Cardiac septum (tissue), 1 donor: ENCODE data around the gene EHMT1. TPM values are rescaled to one million over a fixed set of nuclear protein-coding genes. Genes with fewer than 3 reads are reported as not detected.

Experiments
- DNase-seq: peaks from one replicate; pipeline ENCODE4 v3.0.0-alpha.2; 2020; ENCODE audit warnings: low spot score
- intact Hi-C: fragments of 100-400 bp; cut with DNase I; formaldehyde crosslinking; loops from one replicate; pipeline ENCODE4 v1.14.0; 2022
- long read RNA-seq: library from polyadenylated mRNA; unstranded; transcript quantifications from one replicate; pipeline ENCODE4 v2.0.0, GENCODE V29; 2021
- total RNA-seq: library from RNA; stranded (reverse); fragmentation: NEBNext Ultra II Directional; extraction: Animal tissue kit (Norgen Biotek cat#: 25700); gene quantifications from one replicate; pipeline ENCODE4 v1.2.1, GENCODE V29; 2021
- donor health status: DM: no; HTN: no; CAD: no.

EHMT1 gene
- 39.8 TPM for total RNA-seq
- long read RNA-seq, partial matches to known transcripts, result 19 of 51 reads
- long read RNA-seq, other reads (novel, unspliced or antisense), result 27 of 51 reads

DNA sequence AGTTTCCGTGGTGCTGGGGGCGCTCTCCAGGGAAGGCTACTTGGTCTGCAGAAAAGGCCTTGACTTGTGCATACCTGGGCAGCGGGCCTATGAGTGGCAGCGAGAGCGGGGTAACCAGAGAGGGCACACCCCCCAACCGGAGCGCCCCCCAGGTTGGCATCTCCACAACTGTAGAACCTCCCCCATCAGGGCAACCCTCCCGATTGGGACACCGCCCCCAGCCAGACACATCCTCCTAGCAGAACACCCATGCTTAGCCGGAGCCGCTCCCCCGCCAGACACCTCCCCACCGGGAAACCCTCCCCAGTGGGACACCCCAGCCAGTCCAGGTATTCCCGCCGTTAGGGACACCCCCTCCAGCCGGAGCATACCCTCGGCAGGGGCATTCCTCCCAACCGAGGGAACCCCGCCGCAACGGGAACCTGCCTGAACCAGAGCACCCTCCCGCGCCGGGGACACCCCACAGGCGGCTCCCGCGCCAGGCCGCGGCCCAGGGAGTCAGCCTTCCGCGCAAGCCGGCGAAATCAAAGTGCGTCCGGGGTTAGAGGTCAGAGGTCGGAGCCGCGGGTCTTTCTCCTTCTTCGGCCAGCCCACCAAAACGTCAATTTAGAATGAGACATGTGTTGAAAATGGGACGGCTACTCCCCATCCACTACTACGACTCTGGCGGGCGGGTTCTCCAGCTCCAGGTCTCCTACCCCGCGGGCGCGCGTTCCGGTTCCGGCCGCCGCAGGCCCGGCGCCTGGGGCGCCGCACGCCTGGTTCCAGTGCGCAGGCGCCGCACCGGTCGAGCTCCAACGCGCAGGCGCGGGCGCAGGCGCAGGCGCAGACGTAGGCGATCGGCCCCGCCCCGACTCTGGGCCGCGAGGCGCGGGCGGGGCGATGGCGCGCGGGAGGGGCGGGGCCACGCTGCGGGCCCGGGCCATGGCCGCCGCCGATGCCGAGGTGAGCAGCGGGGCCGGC is at the start of gene EHMT1:
EHMT1 (plus strand) TSS at position 901 of the 963 bp plus-strand sequence; CDS start at position 925, 24 bp downstream.
- intact Hi-C loops, result no loop called here
- DNase-seq, result peak; percentile 94

DNA sequence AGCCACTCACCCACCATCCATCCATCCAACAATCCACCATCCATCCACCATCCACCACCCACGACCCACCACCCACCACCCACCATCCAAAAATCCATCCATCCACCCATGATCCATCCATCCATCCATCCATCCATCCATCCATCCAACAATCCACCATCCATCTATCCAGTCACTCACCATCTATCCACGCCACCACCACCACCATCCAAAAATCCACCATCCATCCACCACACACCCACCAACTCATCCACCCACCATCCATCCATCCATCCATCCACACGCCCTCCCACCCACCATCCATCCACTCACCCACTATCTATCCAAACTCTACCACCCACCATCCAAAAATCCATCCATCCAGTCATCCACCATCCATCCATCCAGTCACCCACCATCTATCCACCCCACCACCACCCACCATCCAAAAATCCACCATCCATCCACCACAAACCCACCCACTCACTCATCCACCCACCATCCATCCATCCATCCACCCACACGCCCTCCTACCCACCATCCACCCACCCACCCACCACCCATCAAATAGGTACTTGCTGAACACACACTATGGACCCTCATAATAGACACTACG is 49.1 kb upstream of the EHMT1 start:
- intact Hi-C loops, result no loop called here
- no peak for DNase-seq

DNA sequence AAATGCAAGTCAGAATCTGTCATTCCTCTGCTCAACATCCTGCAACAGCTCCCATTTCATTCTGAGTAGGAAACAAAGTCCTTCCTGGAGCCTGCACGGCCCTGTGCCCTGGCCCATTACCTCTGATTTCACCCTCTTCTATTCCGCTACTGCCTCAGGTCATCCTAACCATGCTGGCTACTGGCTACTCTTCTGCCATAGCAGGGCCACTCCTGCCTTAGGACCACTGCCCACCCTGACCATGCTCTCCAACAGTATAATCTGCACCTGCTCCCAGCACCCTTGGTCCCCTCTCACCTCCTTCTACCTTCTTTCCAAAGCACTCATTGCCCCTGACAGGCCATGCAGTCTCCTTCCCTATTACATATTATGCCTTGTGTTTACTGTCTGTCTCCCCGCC is 48.2 kb upstream of the EHMT1 start:
- intact Hi-C loops, result no loop called here
- DNase-seq, result no peak

DNA sequence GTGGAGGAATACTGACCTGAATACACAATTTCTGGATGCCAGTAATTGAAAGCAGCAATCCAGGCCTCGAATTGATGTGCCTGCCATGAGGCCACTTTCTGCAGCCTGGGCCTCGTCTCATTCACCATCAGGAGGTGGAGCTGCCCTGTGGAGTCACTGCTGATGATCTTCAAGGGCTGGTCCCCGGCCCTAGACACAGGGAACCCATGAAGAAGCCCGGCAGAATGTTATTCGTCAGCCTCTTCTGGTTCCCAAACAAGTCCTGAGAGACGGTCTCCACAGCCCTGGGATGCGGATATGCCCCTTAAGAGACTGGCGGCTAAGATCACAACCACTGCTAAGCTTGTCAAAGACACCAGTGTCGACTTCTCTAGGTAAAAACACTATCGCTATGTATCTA is 44.6 kb upstream of the EHMT1 start:
- intact Hi-C loops, result no loop called here
- no peak for DNase-seq

DNA sequence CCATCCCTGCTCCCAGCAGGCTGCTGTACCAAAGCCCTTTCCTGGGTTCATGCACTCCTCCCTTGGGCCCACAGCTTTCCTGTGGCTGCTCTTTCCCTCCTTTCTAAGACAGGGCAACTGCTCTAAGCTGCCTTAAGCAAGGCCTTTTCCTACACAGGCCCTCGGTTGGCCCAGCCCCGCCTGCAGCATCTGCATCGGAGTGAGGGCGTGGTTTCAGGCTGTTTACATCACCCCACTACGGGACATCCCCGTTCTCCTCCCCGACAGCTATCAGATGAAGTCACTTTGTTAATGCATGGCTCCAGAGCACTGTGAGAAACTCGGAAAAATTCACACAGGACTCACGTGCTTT is 43.5 kb upstream of the EHMT1 start:
- DNase-seq, result no peak
- intact Hi-C loops, result no loop called here

DNA sequence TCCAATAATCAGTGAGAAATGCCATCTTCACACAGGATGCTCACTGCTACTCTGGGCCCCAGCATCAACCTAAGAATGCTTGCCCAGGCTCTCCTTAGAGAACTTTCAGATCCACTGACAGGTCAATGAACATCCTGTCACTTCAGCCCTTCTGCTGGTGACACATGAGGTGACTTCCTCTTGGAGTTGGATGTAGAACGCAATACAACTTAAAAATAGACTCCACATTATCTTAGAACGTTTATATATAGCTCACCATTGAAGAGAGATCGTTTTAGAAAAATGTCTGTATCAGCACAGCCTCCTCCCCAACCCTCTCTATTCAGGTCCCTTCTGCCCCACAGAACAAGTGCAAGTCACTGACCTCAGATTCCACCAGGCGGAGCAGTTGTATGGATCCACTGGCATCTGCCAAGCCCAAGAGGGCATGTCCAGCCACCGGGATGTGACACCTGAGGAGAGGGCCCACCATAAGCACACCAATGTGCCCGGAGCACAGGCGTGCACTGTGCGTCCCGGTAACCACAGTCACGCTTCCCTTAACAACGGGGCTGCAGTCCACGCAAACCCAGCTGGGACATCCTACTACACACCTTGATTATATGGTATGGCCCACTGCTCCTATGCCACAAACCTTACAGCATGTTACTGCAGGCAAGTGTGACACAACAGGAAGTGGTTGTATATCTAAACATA is 42.9 kb upstream of the EHMT1 start:
- intact Hi-C loops, result no loop called here
- DNase-seq, result no peak

DNA sequence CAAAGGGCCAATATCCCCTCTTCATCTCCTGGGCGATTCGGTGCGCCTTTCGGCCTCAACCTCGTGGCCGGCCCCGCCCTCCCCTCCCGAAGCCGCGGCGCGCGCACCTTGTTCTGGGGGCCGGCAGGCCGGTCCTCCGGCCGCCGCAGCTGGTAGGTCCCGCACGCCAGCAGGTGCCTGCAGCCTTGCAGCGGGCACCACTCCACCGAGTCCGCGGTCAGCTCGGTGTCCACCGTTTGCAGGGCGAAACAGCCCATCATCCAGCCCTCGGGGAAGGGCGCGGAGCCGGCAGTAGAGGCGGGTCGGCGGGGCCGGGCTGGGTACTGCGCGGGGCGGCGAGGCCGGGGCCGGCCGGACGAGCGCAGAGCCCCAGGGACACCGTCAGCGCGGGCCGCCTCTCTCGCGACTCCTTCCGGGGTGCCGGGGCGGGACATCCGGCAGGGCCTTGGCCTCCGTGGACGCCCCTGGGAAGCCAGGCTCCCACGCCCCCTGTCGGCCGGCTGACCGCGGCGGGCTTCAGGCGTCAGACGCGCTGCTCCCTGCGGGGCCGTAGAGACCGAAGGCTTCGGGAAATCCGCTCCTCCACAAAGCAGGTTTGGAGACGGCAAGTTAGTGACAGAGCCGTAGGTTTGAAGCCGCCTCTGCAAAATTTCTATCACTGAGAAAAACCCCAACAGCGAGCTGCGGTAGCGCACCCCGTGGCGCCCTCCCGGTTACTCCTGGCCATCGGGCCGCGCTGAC is 40.1 kb upstream of the EHMT1 start, which contains the start of gene DPH7:
DPH7 (minus strand) TSS at position 408 of the 741 bp plus-strand sequence; CDS start at position 260, 148 bp downstream.
- intact Hi-C loops, result loop anchor here (2.0 kb wide), 1 partner anchor 26 kb away; no protein-coding TSS in a partner anchor
- DNase-seq, result peak; percentile 98

DNA sequence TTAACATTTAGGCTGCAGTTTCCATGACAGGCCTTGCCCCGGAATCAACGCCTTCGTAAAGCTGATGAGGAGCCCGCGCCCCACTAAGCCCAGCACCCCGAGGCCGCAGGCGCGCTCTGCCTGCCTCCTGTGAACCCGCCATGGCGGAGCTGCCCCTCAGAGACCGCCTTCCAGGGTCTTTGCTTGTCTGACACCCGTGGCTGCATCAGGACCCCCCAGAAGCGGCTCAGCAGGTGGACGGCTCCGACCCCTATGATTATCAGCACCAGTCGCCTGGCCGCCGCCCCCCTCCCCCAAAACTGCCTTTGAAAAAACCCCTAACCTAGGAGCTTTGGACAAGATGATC is 39.6 kb upstream of the EHMT1 start:
- DNase-seq, result no peak
- intact Hi-C loops, result loop anchor here (2.0 kb wide), 1 partner anchor 26 kb away; no protein-coding TSS in a partner anchor

DNA sequence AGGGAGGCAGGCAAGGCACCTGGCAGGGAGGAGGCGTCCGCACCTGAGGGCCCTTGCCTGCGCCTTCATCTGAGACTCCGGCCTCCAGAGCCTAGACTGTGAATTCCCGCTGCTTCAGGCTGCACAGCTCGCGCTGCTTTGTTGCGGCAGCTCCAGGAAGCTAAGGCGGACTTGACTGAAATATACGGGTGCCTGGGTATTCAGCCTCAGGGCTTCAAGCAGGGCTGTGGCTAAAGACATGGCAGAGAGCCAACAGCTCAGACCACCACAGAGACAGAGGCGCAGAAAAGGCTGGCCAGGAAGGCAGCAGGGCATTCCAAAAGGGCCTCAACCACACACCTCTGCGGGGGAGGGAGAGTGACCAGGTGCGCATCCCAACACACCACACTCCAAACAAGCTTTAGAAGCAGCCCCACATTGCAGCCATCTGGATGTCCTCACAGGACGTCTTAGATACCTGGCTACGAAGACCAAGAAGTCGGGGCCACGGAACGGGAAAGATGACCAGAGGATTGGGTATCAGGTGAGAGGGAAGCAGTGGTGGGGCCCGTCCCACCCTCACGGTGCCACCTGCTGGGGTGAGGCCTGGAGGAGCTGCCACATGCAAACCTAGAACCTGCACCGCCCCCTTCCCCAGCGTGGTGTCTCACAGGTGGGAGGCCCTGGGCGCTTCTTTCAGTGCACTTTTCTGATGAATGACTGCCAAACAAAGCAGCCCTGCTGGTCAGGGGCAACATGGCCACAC is 38.4 kb upstream of the EHMT1 start:
- no peak for DNase-seq
- intact Hi-C loops, result no loop called here

DNA sequence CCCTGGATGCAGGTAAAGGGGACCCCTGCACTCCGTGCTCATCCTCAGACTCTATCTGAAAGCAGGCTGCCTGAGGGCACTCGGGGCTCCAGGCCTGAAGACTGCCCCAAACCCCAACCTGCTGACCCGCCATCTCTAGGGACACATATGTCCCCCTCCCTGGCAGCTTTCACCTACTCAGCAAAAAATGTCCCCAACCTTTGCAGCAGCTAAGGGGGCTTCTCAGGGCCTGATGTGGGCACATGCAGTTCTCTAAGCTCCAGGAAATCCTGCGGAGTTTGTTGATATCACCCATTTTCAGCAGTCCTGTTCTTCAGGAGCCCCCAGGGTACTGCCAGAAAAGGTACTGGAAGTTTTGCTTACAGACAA is 37.9 kb upstream of the EHMT1 start:
- no peak for DNase-seq
- intact Hi-C loops, result no loop called here

DNA sequence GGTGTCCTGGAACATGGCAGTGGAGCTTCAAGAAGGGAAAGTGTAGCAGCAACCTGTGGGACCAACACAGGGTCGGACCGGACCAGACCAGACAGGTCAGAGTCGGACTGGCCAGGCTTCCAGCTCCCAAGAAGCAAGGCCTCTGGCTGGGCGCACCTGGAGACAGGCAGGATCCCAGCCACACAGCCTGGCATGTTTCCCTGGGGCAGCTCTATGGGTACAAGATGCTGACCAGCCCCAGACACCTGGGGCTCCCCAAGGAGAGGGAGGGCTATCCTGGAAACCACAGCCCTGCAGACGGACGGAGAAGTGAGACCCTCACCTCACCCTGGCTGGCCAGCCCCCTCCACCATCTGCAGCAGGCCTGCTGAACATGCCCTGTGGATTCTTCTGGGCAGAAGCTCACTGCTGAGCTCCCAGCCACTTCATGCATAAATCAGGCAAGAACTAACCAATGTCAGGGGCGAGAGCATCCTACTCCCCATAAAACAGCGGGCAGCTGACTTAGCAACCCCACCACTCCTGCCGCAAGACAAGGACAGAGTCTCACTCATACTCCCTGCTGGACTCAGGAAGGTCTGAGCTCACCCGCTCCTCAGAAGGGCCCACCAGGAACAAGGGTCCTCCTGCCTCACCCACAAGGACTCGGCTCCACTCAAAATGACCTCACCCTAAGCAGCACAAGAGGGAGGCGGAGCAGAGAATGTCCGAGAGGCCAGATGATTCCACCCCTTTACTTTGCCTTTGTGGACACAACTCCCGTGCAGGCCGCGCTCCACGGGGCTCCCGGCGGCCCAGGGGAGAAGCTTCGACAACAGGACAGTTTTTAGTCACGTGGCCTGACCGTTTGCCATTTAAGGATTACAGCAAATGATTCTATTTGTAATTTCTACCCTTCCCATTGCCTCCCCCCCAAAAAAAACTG is 37.2 kb upstream of the EHMT1 start:
- intact Hi-C loops, result no loop called here
- DNase-seq, result no peak

DNA sequence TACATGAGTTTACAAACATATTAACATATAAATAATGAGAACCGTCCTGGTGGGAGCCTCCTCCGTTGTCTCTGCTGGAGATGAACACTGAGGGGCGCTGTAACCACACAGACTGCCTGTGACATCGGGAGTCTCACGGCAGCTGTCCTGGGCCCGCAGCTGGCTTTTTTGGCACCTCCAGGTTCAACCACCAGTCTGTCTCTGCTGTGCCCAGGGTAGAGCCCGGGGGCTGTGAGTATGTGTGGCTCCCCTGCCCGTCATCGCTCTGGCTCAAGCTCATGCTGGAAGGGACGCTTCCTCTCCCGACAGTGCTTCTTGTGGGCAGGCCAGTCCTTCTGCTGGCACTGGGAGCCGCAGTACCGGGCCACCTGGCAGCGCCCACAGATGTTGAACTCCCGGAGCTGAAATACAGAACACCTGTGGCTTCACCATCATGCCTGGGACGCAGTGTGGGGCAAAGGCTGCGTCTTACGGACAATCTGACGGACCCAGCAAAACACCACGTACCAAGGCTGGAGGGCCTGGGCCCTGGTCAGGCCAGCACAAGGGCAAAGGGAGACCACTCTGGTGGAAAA is 36.4 kb upstream of the EHMT1 start:
- intact Hi-C loops, result no loop called here
- no peak for DNase-seq

DNA sequence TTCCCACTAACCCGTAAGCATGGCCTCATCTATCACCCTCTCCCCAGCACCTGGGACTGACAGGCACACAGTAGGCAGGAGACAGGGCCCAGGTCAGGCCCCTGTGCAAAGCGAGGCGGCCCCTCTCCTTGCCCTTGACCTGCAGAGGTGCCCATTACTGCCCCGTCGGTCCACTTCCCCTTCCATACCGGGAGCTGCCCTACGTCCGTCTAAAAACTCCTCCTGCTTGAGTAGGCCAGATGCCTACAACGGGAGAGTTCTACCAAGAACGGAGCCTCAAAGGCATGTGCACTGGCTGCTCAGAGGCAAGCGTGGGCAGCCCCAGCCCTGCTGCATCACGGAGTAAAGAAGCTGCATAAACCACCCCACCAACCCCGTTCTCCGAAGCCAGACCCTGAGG is 35.5 kb upstream of the EHMT1 start:
- no peak for DNase-seq
- intact Hi-C loops, result no loop called here

DNA sequence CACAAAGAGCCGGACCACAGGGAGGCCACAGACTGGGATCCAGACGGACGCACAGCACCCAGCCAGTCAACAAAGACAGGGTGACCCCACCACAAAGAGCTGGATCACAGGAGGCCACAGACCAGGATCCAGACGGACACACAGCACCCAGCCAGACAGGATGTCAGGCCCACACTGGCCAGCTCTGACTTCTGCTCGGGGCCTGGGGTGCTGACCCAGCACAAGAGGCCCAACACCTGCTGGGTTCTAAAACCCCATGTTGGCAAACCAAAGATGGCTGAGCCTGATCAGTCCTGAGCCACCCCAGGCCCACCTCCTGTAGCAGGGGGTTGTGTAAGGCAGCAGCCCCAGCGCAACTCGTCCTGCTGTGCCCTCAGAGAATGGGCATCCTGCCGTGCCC is 34.8 kb upstream of the EHMT1 start:
- no peak for DNase-seq
- intact Hi-C loops, result no loop called here

DNA sequence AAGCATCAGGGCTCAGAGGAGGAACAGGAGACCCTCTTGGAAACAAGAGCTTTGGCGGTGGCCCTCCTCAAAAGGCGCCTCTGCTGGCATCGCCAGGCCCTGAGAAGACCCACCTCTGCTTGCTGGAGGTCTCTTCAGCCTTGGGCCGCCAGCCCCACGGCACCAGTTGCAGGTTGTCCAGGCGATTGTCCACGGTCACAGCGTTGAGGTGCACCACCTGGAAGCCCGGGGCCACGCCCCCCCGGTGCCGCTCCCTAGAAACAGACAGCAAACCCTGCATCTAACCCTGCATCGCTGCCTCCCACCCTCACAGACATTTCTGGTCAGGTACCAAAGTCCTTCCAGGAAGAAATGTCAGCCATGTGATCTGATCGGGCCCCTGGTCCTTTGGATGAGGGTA is 32.0 kb upstream of the EHMT1 start:
- intact Hi-C loops, result no loop called here
- no peak for DNase-seq

DNA sequence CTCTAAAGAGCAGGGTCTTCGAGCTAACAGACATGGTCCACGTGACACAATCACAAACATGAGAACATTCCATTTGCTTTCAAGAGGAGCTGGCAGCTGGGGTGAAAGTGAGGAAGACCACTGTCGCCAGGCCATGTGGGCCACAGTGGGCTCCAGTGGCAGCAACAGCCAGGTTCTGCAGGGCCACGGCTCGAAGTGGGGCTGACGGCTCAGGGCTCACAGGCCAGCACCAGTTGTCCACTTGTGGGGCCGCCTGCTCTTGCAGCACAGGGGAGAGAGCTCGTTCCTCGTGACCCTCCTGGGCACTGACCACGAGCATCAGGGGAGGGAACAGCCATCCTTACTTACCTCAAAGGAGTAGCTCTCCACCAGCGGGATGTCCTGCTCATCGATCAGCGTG is 30.5 kb upstream of the EHMT1 start:
- DNase-seq, result no peak
- intact Hi-C loops, result no loop called here

DNA sequence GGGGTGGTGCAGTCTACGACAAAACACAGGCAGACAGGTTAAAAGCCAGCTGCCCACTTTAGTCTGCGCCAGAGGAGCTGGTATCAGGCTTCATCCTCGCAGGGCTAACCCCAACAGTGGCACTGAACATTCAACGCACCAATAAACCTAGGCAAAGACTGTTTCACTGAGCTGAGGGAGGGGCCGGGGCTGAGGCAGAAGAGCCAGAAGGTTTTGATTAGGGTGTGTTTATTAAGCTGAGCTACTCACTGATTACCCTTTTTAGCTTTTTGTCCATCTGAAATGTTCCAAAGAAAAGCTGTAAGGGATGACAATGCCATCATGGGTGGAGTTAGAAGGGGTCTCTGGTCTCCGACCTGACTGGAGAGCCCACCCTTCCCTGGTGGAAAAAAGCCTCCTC is 29.9 kb upstream of the EHMT1 start:
- no peak for DNase-seq
- intact Hi-C loops, result no loop called here
